H1 (cell line): Measurements from ENCODE around the gene SENP1. TPM values are rescaled to one million over a fixed set of nuclear protein-coding genes. Genes with fewer than 3 reads are reported as not detected.

ENCODE experiments used
- microRNA-seq, 2 experiments: library from miRNA; unstranded; fragments of <30 nt; microRNA quantifications; one replicate each; pipeline versions ENCODE4 to v1.2.0, GENCODE V29; 2016 to 2020; ENCODE audit warnings: borderline microRNAs expressed in 2 of 2, borderline number of aligned reads in 2 of 2, borderline replicate concordance in 1 of 2
- polyA plus RNA-seq, 7 experiments: library from polyadenylated mRNA; depleted of rRNA in 3 of 7; stranded (reverse) in 5 of 7; unstranded in 2 of 7; fragments of >200 nt in 5 of 7; fragments of 200-250 nt in 2 of 7; gene quantifications; 1 replicate in 5 of 7; 2 replicates in 1 of 7; 4 replicates in 1 of 7; pipeline versions ENCODE4 v1.2.1 to v1.2.3, GENCODE V29; 2011 to 2013; ENCODE audit warnings: missing spikeins in 2 of 7, mixed read lengths in 2 of 7
- small RNA-seq: library from polyadenylated mRNA; stranded (forward); fragments of <200 nt; extraction: miRNeasy Mini kit (QIAGEN cat#:217004); gene quantifications from one replicate; pipeline ENCODE3, GENCODE V24; 2013; ENCODE audit not compliant: insufficient read depth
- total RNA-seq: library from RNA; stranded (reverse); fragmentation: NEBNext Ultra II Directional; extraction: Animal tissue kit (Norgen Biotek cat#: 25700); gene quantifications from 2 replicates; pipeline ENCODE4 v1.2.1, GENCODE V29; 2021

Gene SENP1
- total and polyA plus RNA-seq, 2 of the 8 experiments (the other 6 are each of a cell fraction or from before 2014, with no cell fraction given): 14.2 to 31.5 TPM

Small RNAs within 50 kb of the gene (microRNA-seq; reads per million reads assigned to microRNA genes)
- gene MIR6505: 0.41 to 1.1 reads per million in 2 experiments

Small RNAs within 50 kb of the gene (small RNA-seq; reads per million reads assigned to genes)
- 8.4 reads per million, percentile 78 among the genes with 10 or more reads in this experiment for gene MIR6505
- gene RNU6-1203P: not detected

Other genes starting within 250 kb of the SENP1 start
- gene VDR, start 201.1 kb downstream of the SENP1 start, total RNA-seq: 0.34 and 0.65 TPM in 2 replicates
- gene VDR, start 201.1 kb downstream of the SENP1 start, polyA plus RNA-seq (2011; rRNA removed): 0.44 and 0.58 TPM in 2 replicates
- gene TMEM106C, start 142.5 kb downstream of the SENP1 start, total RNA-seq: 36.6 and 37.0 TPM in 2 replicates
- gene TMEM106C, start 142.5 kb downstream of the SENP1 start, polyA plus RNA-seq (2011; rRNA removed): 35.7 and 45.3 TPM in 2 replicates
- gene COL2A1, start 101.6 kb downstream of the SENP1 start, total RNA-seq: 11.7 and 14.6 TPM in 2 replicates
- 4.2 and 8.8 TPM in 2 replicates for gene COL2A1, start 101.6 kb downstream of the SENP1 start, polyA plus RNA-seq (2011; rRNA removed)
- gene PFKM, start 13.3 kb upstream of the SENP1 start, total RNA-seq: 106 and 109 TPM in 2 replicates
- gene PFKM, start 13.3 kb upstream of the SENP1 start, polyA plus RNA-seq (2011; rRNA removed): 62.6 and 73.7 TPM in 2 replicates
- 8.1 and 8.3 TPM in 2 replicates for gene ASB8, start 51.4 kb upstream of the SENP1 start, total RNA-seq
- 3.8 and 4.2 TPM in 2 replicates for gene ASB8, start 51.4 kb upstream of the SENP1 start, polyA plus RNA-seq (2011; rRNA removed)
- 2.2 and 2.5 TPM in 2 replicates for gene CCDC184, start 77.6 kb upstream of the SENP1 start, total RNA-seq
- 3.0 and 3.1 TPM in 2 replicates for gene CCDC184, start 77.6 kb upstream of the SENP1 start, polyA plus RNA-seq (2011; rRNA removed)
- not detected in 2 replicates for gene OR10AD1, start 97.2 kb upstream of the SENP1 start, total RNA-seq
- gene OR10AD1, start 97.2 kb upstream of the SENP1 start, polyA plus RNA-seq (2011; rRNA removed): not detected in 2 replicates
- gene ZNF641, start 244.8 kb upstream of the SENP1 start, total RNA-seq: 6.2 and 7.8 TPM in 2 replicates
- 1.5 and 2.4 TPM in 2 replicates for gene ZNF641, start 244.8 kb upstream of the SENP1 start, polyA plus RNA-seq (2011; rRNA removed)